ENCODE results near the gene MGAT4A. TPM values are rescaled to one million over a fixed set of nuclear protein-coding genes. Genes with fewer than 3 reads are reported as not detected.

MGAT4A gene
- total RNA-seq, 4 donors from 2014 or later: 4.1 to 11.6 (median 7.1) TPM

DNA sequence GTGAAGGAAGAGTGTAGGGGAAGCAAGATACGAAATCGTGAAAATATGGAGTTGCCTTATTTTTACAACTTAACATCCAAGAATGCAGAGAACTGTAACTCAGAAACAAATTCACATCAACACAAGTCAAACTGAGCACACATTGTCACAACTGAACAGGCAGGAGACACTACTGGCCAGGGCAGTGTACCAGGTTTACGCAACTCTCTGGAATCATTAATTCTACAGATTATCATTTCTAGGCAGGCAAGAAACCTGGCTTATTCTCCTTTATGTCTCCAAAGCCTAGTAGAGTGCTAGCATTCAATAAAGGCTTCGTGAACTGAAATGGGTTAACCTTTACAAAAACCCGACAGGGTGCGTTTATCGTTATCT lies 123.2 kb downstream of the MGAT4A start:
- 3 to 4% methylated on average over 5 to 7 of the region's 7 CpGs for WGBS, 2 donors
- no peaks in the 10 kb centered on the region for H3K9me3 ChIP-seq
- DNase-seq: no peak
- intact Hi-C loops (cut with DNase I): loop anchor here (5.0 kb wide), 1 partner anchor 40 kb away; no protein-coding TSS in a partner anchor
- peak overlapping the region; percentile 92 to 99 (median 95) for H3K4me3 ChIP-seq
- H3K4me1 ChIP-seq: peaks cover 34 to 66% (median 34%) of the 10 kb centered on the region in 3 donors
- peak overlapping the region; percentile 94 to 97 (median 96) for H3K27ac ChIP-seq
- H3K27me3 ChIP-seq: no peaks in the 10 kb centered on the region
- H3K36me3 ChIP-seq: peaks cover 0 to 39% (median 0%) of the 10 kb centered on the region in 3 donors
- no peak for TF ChIP-seq POLR2A (IDR thresholded peaks at IDR 0.05)
- TF ChIP-seq, protein P1, sequence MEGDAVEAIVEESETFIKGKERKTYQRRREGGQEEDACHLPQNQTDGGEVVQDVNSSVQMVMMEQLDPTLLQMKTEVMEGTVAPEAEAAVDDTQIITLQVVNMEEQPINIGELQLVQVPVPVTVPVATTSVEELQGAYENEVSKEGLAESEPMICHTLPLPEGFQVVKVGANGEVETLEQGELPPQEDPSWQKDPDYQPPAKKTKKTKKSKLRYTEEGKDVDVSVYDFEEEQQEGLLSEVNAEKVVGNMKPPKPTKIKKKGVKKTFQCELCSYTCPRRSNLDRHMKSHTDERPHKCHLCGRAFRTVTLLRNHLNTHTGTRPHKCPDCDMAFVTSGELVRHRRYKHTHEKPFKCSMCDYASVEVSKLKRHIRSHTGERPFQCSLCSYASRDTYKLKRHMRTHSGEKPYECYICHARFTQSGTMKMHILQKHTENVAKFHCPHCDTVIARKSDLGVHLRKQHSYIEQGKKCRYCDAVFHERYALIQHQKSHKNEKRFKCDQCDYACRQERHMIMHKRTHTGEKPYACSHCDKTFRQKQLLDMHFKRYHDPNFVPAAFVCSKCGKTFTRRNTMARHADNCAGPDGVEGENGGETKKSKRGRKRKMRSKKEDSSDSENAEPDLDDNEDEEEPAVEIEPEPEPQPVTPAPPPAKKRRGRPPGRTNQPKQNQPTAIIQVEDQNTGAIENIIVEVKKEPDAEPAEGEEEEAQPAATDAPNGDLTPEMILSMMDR (IDR thresholded peaks at IDR 0.05): no peak

DNA sequence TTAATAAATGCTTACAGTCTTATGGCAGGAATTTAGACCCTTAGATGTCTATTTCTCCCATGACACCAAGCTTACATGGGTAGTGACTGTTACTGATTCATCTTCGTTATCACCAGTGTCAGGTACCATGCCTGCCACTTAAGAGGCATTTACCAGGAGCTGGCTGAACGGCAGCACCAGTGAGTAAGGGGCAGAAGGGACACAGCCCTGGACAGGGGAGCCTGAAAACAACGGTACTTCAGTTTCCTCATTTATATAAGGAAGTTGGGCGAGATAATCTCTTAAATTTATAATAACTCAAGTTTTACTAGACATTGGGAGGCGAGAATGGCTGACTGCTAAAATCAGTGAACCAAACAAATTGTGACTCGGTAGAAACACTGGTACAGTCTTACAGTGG lies 123.8 kb downstream of the MGAT4A start:
- TF ChIP-seq POLR2A (IDR thresholded peaks at IDR 0.05): no peak
- TF ChIP-seq, protein P1 (IDR thresholded peaks at IDR 0.05): no peak
- WGBS, 2 donors: 33 to 63% methylated on average over 6 of the region's 6 CpGs
- peaks cover 34 to 66% (median 34%) of the 10 kb centered on the region in 3 donors for H3K4me1 ChIP-seq
- no peaks in the 10 kb centered on the region for H3K9me3 ChIP-seq
- intact Hi-C loops (cut with DNase I): loop anchor here (5.0 kb wide), 1 partner anchor 40 kb away; no protein-coding TSS in a partner anchor
- H3K27me3 ChIP-seq: no peaks in the 10 kb centered on the region
- H3K27ac ChIP-seq: peak overlapping the region in 2 of 4 donors; percentile 94 to 97
- H3K4me3 ChIP-seq: peak overlapping the region; percentile 92 to 99 (median 95)
- H3K36me3 ChIP-seq: peaks cover 0 to 39% (median 0%) of the 10 kb centered on the region in 3 donors
- DNase-seq: no peak

DNA sequence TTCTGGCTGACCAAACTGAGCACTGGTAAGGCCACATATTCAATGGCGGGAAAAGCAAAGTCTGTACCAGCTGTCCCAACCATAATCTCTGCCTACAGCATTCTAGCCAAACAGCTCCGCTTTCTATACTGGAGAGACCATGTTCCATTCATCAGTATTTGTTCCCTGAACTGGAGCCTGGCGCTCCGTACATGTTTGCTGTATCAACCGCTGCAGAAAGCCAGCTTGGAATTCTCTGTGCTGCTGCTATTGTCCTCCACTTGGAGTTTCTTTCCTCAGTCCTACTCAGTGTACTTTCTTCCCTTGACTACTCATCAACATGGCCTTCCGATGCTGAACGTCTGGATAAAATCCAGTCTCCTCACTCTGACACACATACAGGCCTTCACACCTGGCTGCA lies 124.5 kb downstream of the MGAT4A start:
- Histone ChIP-seq H3K4me3 (no peak overlapping the region), H3K4me1 (peaks cover 34 to 59% (median 34%) of the 10 kb centered on the region in 3 donors), H3K9me3 (no peaks in the 10 kb centered on the region), H3K36me3 (peaks cover 0 to 39% (median 0%) of the 10 kb centered on the region in 3 donors), H3K27ac (no peak overlapping the region), H3K27me3 (no peaks in the 10 kb centered on the region)
- intact Hi-C loops (cut with DNase I): loop anchor here (5.0 kb wide), 1 partner anchor 39 kb away; no protein-coding TSS in a partner anchor
- TF ChIP-seq POLR2A (IDR thresholded peaks at IDR 0.05): no peak
- TF ChIP-seq, protein P1 (IDR thresholded peaks at IDR 0.05): no peak
- WGBS, 2 donors: 77 to 86% methylated on average over 7 of the region's 7 CpGs
- DNase-seq: no peak

DNA sequence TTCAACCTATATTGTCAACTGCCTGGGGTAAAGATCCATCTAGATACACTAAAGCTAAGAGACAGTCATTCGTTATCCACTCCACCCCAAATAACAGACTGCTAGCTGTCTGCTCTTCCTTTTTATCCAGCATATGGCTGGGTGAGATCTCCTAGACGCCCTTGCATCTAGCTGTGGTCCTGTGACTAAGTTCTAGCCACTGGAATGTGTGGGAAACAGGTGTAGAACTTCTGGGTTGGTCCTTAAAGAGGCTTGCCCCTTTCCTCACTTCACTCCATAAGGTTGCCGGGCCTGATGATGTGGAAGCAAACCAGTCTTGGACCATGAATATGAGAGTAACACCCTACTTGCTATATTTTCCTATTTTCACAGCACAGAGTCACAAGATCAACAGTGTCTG lies 125.9 kb downstream of the MGAT4A start:
- peaks cover 24 to 45% (median 30%) of the 10 kb centered on the region in 3 donors for H3K4me1 ChIP-seq
- peaks cover 0 to 39% (median 2%) of the 10 kb centered on the region in 3 donors for H3K36me3 ChIP-seq
- 65 to 66% methylated on average over 2 to 3 of the region's 3 CpGs for WGBS, 2 donors
- intact Hi-C loops (cut with DNase I): loop anchor here (5.0 kb wide), 1 partner anchor 38 kb away; no protein-coding TSS in a partner anchor
- no peaks in the 10 kb centered on the region for H3K27me3 ChIP-seq
- H3K4me3 ChIP-seq: no peak overlapping the region
- TF ChIP-seq POLR2A (IDR thresholded peaks at IDR 0.05): no peak
- TF ChIP-seq, protein P1 (IDR thresholded peaks at IDR 0.05): no peak
- no peak for DNase-seq
- H3K9me3 ChIP-seq: no peaks in the 10 kb centered on the region
- H3K27ac ChIP-seq: no peak overlapping the region

DNA sequence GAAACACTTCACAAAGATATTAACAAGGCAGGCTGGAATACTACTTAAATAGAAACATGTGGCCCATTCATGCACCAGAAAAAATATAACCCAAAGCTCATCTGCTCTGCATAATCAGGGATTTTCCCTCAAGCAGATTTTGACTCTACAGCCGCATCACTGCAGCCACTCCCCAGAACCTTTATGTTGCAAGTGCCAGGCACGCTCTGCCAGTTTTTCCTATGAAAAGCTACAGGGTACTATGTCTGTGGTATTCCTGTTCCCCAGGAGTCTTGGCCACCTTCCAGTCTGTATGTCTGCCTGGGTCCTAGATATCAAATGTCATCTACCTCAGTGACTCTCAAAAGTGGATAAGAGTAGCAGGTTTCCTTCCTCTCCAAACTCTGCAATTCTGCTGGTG lies 126.4 kb downstream of the MGAT4A start:
- Histone ChIP-seq H3K36me3 (peaks cover 0 to 45% (median 6%) of the 10 kb centered on the region in 3 donors), H3K27ac (no peak overlapping the region), H3K9me3 (no peaks in the 10 kb centered on the region), H3K27me3 (no peaks in the 10 kb centered on the region), H3K4me1 (peaks cover 18 to 40% (median 26%) of the 10 kb centered on the region in 3 donors), H3K4me3 (no peak overlapping the region)
- intact Hi-C loops (cut with DNase I): no loop called here
- no peak for DNase-seq
- no peak for TF ChIP-seq POLR2A (IDR thresholded peaks at IDR 0.05)
- TF ChIP-seq, protein P1 (IDR thresholded peaks at IDR 0.05): no peak
- WGBS, 2 donors: 31 to 51% methylated on average over 2 of the region's 2 CpGs

Measured in esophagus squamous epithelium (tissue), 5 donors.